GM21825 (cell line): ENCODE data around the gene ANO7.

Experiments
- ATAC-seq: cut with Tn5 transposase; IDR thresholded peaks from one replicate; pipeline ENCODE4 v1.9.1; 2021; ENCODE audit warnings: mild to moderate bottlenecking, moderate library complexity; ENCODE audit not compliant: unreplicated experiment

Gene ANO7

GRCh38 chr2:241188361-241189092 is at the start of gene ANO7:
ANO7 (plus strand) TSS chr2:241188677; CDS start chr2:241190064, 1,387 bp downstream.
- no peak for ATAC-seq

- ATAC-seq: no peak
Observed at GRCh38 chr2:241139531-241140444, 48.7 kb upstream of the ANO7 start.

GRCh38 chr2:241140445-241140840 is 48.0 kb upstream of the ANO7 start:
- no peak for ATAC-seq

GRCh38 chr2:241141214-241141770 is 47.2 kb upstream of the ANO7 start:
- ATAC-seq: no peak

GRCh38 chr2:241142063-241142462 is 46.4 kb upstream of the ANO7 start:
- ATAC-seq: no peak

- no peak for ATAC-seq
Observed at GRCh38 chr2:241142593-241142992, 45.9 kb upstream of the ANO7 start.

- ATAC-seq: no peak
Observed at GRCh38 chr2:241146286-241146685, 42.2 kb upstream of the ANO7 start.

- ATAC-seq: no peak
Observed at GRCh38 chr2:241147336-241147735, 41.1 kb upstream of the ANO7 start.

GRCh38 chr2:241148239-241148638 is 40.2 kb upstream of the ANO7 start:
- no peak for ATAC-seq

- ATAC-seq: peak; percentile 75
Observed at GRCh38 chr2:241148891-241149674, 39.4 kb upstream of the ANO7 start, which contains the start of gene PASK. PASK (minus strand) TSS chr2:241149472; CDS start chr2:241143032, 6,440 bp downstream.

GRCh38 chr2:241149675-241149924 is 38.9 kb upstream of the ANO7 start:
- peak; percentile 8 for ATAC-seq

GRCh38 chr2:241149925-241150659 is 38.4 kb upstream of the ANO7 start, which contains the start of gene PPP1R7:
PPP1R7 (plus strand) TSS chr2:241150467; CDS start chr2:241150496, 29 bp downstream.
- ATAC-seq: peak; percentile 76

GRCh38 chr2:241150660-241151530 is 37.6 kb upstream of the ANO7 start:
- no peak for ATAC-seq

- ATAC-seq: no peak
Observed at GRCh38 chr2:241151934-241152660, 36.4 kb upstream of the ANO7 start.

- ATAC-seq: no peak
Observed at GRCh38 chr2:241153616-241154015, 34.9 kb upstream of the ANO7 start.

- no peak for ATAC-seq
Observed at GRCh38 chr2:241154915-241155314, 33.6 kb upstream of the ANO7 start.

GRCh38 chr2:241155936-241156335 is 32.5 kb upstream of the ANO7 start:
- ATAC-seq: no peak

GRCh38 chr2:241156971-241157441 is 31.5 kb upstream of the ANO7 start:
- no peak for ATAC-seq
